IMR-90 (cell line): ENCODE measurements around the gene CRYBG2. TPM values are rescaled to one million over a fixed set of nuclear protein-coding genes. Genes with fewer than 3 reads are reported as not detected.

Source experiments
- ATAC-seq: fragments of 200-7000 bp; cut with Tn5 transposase; 2 replicates; pipeline ENCODE4 v1.9.1; 2020; ENCODE audit warnings: low read depth, mild to moderate bottlenecking, moderate library complexity
- BruUV-seq: library from RNA; stranded (reverse); fragments of 400-500 nt; replicated peaks from 2 replicates; lab custom pipeline; 2021; lab: Mats Ljungman, UMichigan
- CTCF ChIA-PET: fragments of 300-600 bp; formaldehyde crosslinking; extraction: SDS; loops from one replicate; lab custom pipeline; 2021; ENCODE audit warnings: antibody characterized with exemption; lab: Yijun Ruan, JAX
- POLR2A ChIA-PET: fragments of 300-600 bp; sonication (Branson Sonifier 250); formaldehyde crosslinking; loops from one replicate; lab custom pipeline; 2022; ENCODE audit warnings: antibody characterized with exemption; ENCODE audit not compliant: unreplicated experiment; lab: Charles Lee
- DNase-seq: peaks from one replicate; pipeline ENCODE4 v3.0.0; 2013
- H2AFZ ChIP-seq: replicated peaks from 2 replicates; pipeline ENCODE3; 2013; ENCODE audit warnings: low read length, mild to moderate bottlenecking; ENCODE audit not compliant: poor library complexity
- H2AK5ac ChIP-seq: 2 replicates; pipeline ENCODE4 v1.6.1; 2013; ENCODE audit warnings: low read depth, low read length, inconsistent platforms
- H2AK9ac ChIP-seq: replicated peaks from 2 replicates; pipeline ENCODE3; 2013; ENCODE audit warnings: mild to moderate bottlenecking, low read depth, low read length, moderate library complexity; ENCODE audit not compliant: poor library complexity
- H2BK120ac ChIP-seq: 2 replicates; pipeline ENCODE4 v1.6.1; 2013; ENCODE audit warnings: low read depth, low read length, inconsistent platforms
- H2BK15ac ChIP-seq: 3 replicates; pipeline ENCODE4 v1.6.1; 2013; ENCODE audit warnings: low read depth, low read length, inconsistent platforms
- H2BK20ac ChIP-seq: 2 replicates; pipeline ENCODE4 v1.6.1; 2013; ENCODE audit warnings: low read depth, mild to moderate bottlenecking, inconsistent platforms, low read length, moderate library complexity
- H2BK5ac ChIP-seq: 2 replicates; pipeline ENCODE4 v1.6.1; 2013; ENCODE audit warnings: mild to moderate bottlenecking, low read depth, low read length, inconsistent platforms; ENCODE audit not compliant: poor library complexity, severe bottlenecking
- H3K14ac ChIP-seq: replicated peaks from 2 replicates; pipeline ENCODE4 v1.6.1; 2013; ENCODE audit warnings: low read depth, low read length, inconsistent platforms
- H3K18ac ChIP-seq: 2 replicates; pipeline ENCODE4 v1.6.1; 2013; ENCODE audit warnings: low read depth, low read length, control low read depth
- H3K23ac ChIP-seq: 2 replicates; pipeline ENCODE4 v1.6.1; 2013; ENCODE audit warnings: low read depth, low read length, inconsistent platforms
- H3K27ac ChIP-seq: 2 replicates; pipeline ENCODE4 v1.5.1; 2013; ENCODE audit warnings: mild to moderate bottlenecking, control low read depth, low read length; ENCODE audit not compliant: insufficient read depth
- H3K27me3 ChIP-seq: 2 replicates; pipeline ENCODE4 v1.6.1; 2013; ENCODE audit warnings: low read length; ENCODE audit not compliant: control insufficient read depth, insufficient read depth
- H3K36me3 ChIP-seq: 2 replicates; pipeline ENCODE4 v1.6.1; 2013; ENCODE audit warnings: low read length, mixed read lengths; ENCODE audit not compliant: control insufficient read depth, insufficient read depth
- H3K4ac ChIP-seq: 2 replicates; pipeline ENCODE4 v1.6.1; 2013; ENCODE audit warnings: low read depth, low read length, inconsistent platforms
- H3K4me1 ChIP-seq: 2 replicates; pipeline ENCODE4 v1.6.1; 2013; ENCODE audit warnings: low read length, mixed read lengths; ENCODE audit not compliant: control insufficient read depth, insufficient read depth
- H3K4me2 ChIP-seq: 2 replicates; pipeline ENCODE4 v1.6.1; 2013; ENCODE audit warnings: low read depth, mild to moderate bottlenecking, control low read depth, low read length, moderate library complexity
- H3K4me3 ChIP-seq: 2 replicates; pipeline ENCODE4 v1.5.1; 2013; ENCODE audit warnings: low read depth, mild to moderate bottlenecking, control low read depth, low read length, moderate library complexity; ENCODE audit not compliant: insufficient read depth
- H3K56ac ChIP-seq: 2 replicates; pipeline ENCODE4 v1.6.1; 2013; ENCODE audit warnings: low read length, inconsistent platforms; ENCODE audit not compliant: insufficient read depth; ENCODE audit errors: extremely low read depth
- H3K79me1 ChIP-seq, 2 experiments: 2 replicates each; pipeline ENCODE4 v1.6.1; 2013; ENCODE audit warnings: low read length in 2 of 2, inconsistent platforms in 1 of 2, low read depth in 1 of 2
- H3K9ac ChIP-seq: 2 replicates; pipeline ENCODE4 v1.6.1; 2013; ENCODE audit warnings: low read depth, low read length, control low read depth
- H3K9me1 ChIP-seq: 2 replicates; pipeline ENCODE4 v1.6.1; 2013; ENCODE audit warnings: low read length, inconsistent platforms; ENCODE audit not compliant: insufficient read depth
- H3K9me3 ChIP-seq: 2 replicates; pipeline ENCODE4 v1.6.1; 2013; ENCODE audit warnings: low read length; ENCODE audit not compliant: control insufficient read depth, insufficient read depth
- H4K20me1 ChIP-seq: 2 replicates; pipeline ENCODE4 v1.6.1; 2013; ENCODE audit warnings: low read length, inconsistent platforms; ENCODE audit not compliant: insufficient read depth
- H4K5ac ChIP-seq: 2 replicates; pipeline ENCODE4 v1.6.1; 2013; ENCODE audit warnings: mild to moderate bottlenecking, low read depth, low read length, control low read depth
- H4K8ac ChIP-seq, 2 experiments: 2 replicates each; pipeline ENCODE4 v1.6.1; 2013; ENCODE audit warnings: low read depth in 2 of 2, low read length in 2 of 2, control low read depth in 1 of 2, inconsistent platforms in 1 of 2
- H4K91ac ChIP-seq: 2 replicates; pipeline ENCODE4 v1.6.1; 2013; ENCODE audit warnings: low read depth, low read length, inconsistent platforms; ENCODE audit not compliant: insufficient read depth
- BHLHE40 ChIP-seq: fragments of 150-350 bp; IDR thresholded peaks from 2 replicates; pipeline ENCODE4 v1.6.1; 2016; ENCODE audit warnings: mild to moderate bottlenecking, low read depth, low read length
- CEBPB ChIP-seq: IDR thresholded peaks from 2 replicates; pipeline ENCODE4 v1.6.1; 2012; ENCODE audit warnings: low read depth, low read length, improper control_type of control experiment
- CHD1 ChIP-seq: IDR thresholded peaks from 2 replicates; pipeline ENCODE4 v1.6.1; 2012; ENCODE audit warnings: low read depth, low read length, improper control_type of control experiment
- FOS ChIP-seq: fragments of 150-350 bp; IDR thresholded peaks from 2 replicates; pipeline ENCODE4 v1.6.1; 2016; ENCODE audit warnings: low read depth, low read length
- MAFK ChIP-seq: IDR thresholded peaks from 2 replicates; pipeline ENCODE4 v1.6.1; 2012; ENCODE audit warnings: low read depth, low read length, improper control_type of control experiment
- MAZ ChIP-seq: IDR thresholded peaks from 2 replicates; pipeline ENCODE4 v1.6.1; 2012; ENCODE audit warnings: low read depth, mild to moderate bottlenecking, low read length, improper control_type of control experiment, moderate library complexity, borderline replicate concordance
- MXI1 ChIP-seq: IDR thresholded peaks from 2 replicates; pipeline ENCODE4 v1.6.1; 2012; ENCODE audit warnings: low read depth, mild to moderate bottlenecking, low read length, moderate library complexity, borderline replicate concordance
- NFE2L2 ChIP-seq: fragments of 150-350 bp; IDR thresholded peaks from 2 replicates; pipeline ENCODE4 v1.6.1; 2016; ENCODE audit warnings: low read depth, mild to moderate bottlenecking, low read length
- POLR2A ChIP-seq: IDR thresholded peaks from 2 replicates; pipeline ENCODE4 v1.6.1; 2012; ENCODE audit warnings: mild to moderate bottlenecking, low read depth, low read length
- RAD21 ChIP-seq: IDR thresholded peaks from 2 replicates; pipeline ENCODE4 v1.6.1; 2012; ENCODE audit warnings: low read length, improper control_type of control experiment
- RCOR1 ChIP-seq: IDR thresholded peaks from 2 replicates; pipeline ENCODE4 v1.6.1; 2012; ENCODE audit warnings: mild to moderate bottlenecking, low read length, improper control_type of control experiment; ENCODE audit not compliant: insufficient replicate concordance
- RFX5 ChIP-seq: IDR thresholded peaks from 2 replicates; pipeline ENCODE4 v1.8.0; 2012; ENCODE audit warnings: low read depth, mild to moderate bottlenecking, low read length, moderate library complexity
- SMC3 ChIP-seq: fragments of 150-350 bp; IDR thresholded peaks from 2 replicates; pipeline ENCODE4 v1.6.1; 2016; ENCODE audit warnings: low read depth, mild to moderate bottlenecking, antibody characterized with exemption, low read length, moderate library complexity
- whole genome bisulfite sequencing, 2 experiments: methylation state at CpG; one replicate each; pipeline versions ENCODE4 v1.1.5 to v1.1.7; 2013; ENCODE audit warnings: missing lambda C conversion rate in 2 of 2; ENCODE audit not compliant: insufficient read length in 1 of 2; ENCODE audit errors: extremely low coverage in 2 of 2; 5-methylcytosine and 5-hydroxymethylcytosine counted together
- dilution Hi-C: fragments of 300-500 bp; cut with HindIII; formaldehyde crosslinking; loops from one replicate; pipeline ENCODE4 v1.14.3; 2018; ENCODE audit warnings: low sequenced_read_pairs; ENCODE audit not compliant: unreplicated experiment
- in situ Hi-C: fragments of 300-500 bp; cut with MboI; formaldehyde crosslinking; loops from 3 replicates; pipeline ENCODE4 v1.14.3; 2019; ENCODE audit warnings: low sequenced_read_pairs, inconsistent platforms, mixed read lengths
- intact Hi-C: fragments of 100-400 bp; cut with micrococcal nuclease; formaldehyde crosslinking; loops from 2 replicates; pipeline ENCODE4 v1.10.0; 2022
- polyA plus RNA-seq, 3 experiments: library from polyadenylated mRNA; depleted of rRNA; stranded (reverse); fragments of >200 nt; gene quantifications; 2 replicates each; pipeline ENCODE4 v1.2.3, GENCODE V29; 2012; ENCODE audit warnings: low replicate concordance in 1 of 3
- total RNA-seq: library from RNA; depleted of rRNA; stranded (reverse); fragments of >200 nt; gene quantifications from 2 replicates; pipeline ENCODE4 v1.2.3, GENCODE V29; 2012
- TF ChIP-seq, protein P1 (sequence below): conservative IDR thresholded peaks from 2 replicates; pipeline ENCODE4 v1.5.1; 2012; ENCODE audit warnings: mild to moderate bottlenecking, low read depth, low read length, improper control_type of control experiment
- TF ChIP-seq, protein P2 (sequence below): fragments of 150-350 bp; IDR thresholded peaks from 2 replicates; pipeline ENCODE4 v1.6.1; 2017; ENCODE audit warnings: mild to moderate bottlenecking, antibody characterized with exemption, low read length, low read depth
- TF ChIP-seq, protein P3 (sequence below): fragments of 150-350 bp; IDR thresholded peaks from 2 replicates; pipeline ENCODE4 v1.6.1; 2016; ENCODE audit warnings: low read depth, mild to moderate bottlenecking, low read length, moderate library complexity, borderline replicate concordance

The CRYBG2 gene
- total and polyA plus RNA-seq, 2 of the 4 experiments (the other 2 are of a cell fraction) = not detected

DNA sequence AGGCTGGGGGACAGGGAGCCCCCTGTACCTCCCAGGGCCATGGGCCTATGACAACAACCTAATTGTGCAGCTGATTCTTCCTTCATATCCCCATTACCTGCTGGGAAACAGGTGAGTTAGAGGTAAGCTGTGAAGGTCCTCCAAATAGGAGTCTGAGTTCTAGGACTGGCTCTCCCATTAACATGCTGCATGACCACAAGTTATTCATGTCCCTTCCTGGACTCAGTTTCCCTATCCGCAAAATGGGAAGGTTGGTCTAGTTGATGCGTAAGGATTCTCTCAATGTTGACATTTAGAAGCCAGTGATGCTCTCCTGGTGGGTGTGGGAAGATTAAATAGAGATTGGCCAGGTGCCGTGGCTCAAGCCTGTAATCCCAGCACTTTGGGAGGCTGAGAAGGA lies 14.6 kb upstream of the CRYBG2 start:
- H2BK120ac ChIP-seq = no peak overlapping the region
- intact Hi-C loops = no loop called here
- no peak overlapping the region for H4K91ac ChIP-seq
- H2AK5ac ChIP-seq = no peak overlapping the region
- no peak overlapping the region for H3K14ac ChIP-seq
- no peak overlapping the region for H3K9ac ChIP-seq
- no peak overlapping the region for H4K5ac ChIP-seq
- no TSS peak for BruUV-seq
- no peaks in the 10 kb centered on the region for H3K4me1 ChIP-seq
- H3K79me1 ChIP-seq = no peaks in the 10 kb centered on the region
- H3K27me3 ChIP-seq = peaks cover 32% of the 10 kb centered on the region
- in situ Hi-C loops = no loop called here
- DNase-seq (no peak), ATAC-seq (no peak)
- dilution Hi-C loops = no loop called here
- H3K23ac ChIP-seq = no peak overlapping the region
- peaks cover 5% of the 10 kb centered on the region for H3K9me3 ChIP-seq
- H3K4ac ChIP-seq = no peak overlapping the region
- H2BK20ac ChIP-seq = no peak overlapping the region
- no peak overlapping the region for H3K27ac ChIP-seq
- H2BK5ac ChIP-seq = no peak overlapping the region
- 90% methylated on average over 2 of the region's 3 CpGs; no CpG with 5 or more reads in 1 of the 2 experiments for WGBS, 2 experiments
- H3K56ac ChIP-seq = no peak overlapping the region
- no peak overlapping the region for H3K18ac ChIP-seq
- no peak for TF ChIP-seq SMC3
- TF ChIP-seq POLR2A = no peak
- TF ChIP-seq RAD21 = no peak
- no peak for TF ChIP-seq NFE2L2
- TF ChIP-seq BHLHE40 = no peak
- no peak for TF ChIP-seq RCOR1
- no peak for TF ChIP-seq CHD1
- TF ChIP-seq RFX5 = no peak
- TF ChIP-seq, protein P1, sequence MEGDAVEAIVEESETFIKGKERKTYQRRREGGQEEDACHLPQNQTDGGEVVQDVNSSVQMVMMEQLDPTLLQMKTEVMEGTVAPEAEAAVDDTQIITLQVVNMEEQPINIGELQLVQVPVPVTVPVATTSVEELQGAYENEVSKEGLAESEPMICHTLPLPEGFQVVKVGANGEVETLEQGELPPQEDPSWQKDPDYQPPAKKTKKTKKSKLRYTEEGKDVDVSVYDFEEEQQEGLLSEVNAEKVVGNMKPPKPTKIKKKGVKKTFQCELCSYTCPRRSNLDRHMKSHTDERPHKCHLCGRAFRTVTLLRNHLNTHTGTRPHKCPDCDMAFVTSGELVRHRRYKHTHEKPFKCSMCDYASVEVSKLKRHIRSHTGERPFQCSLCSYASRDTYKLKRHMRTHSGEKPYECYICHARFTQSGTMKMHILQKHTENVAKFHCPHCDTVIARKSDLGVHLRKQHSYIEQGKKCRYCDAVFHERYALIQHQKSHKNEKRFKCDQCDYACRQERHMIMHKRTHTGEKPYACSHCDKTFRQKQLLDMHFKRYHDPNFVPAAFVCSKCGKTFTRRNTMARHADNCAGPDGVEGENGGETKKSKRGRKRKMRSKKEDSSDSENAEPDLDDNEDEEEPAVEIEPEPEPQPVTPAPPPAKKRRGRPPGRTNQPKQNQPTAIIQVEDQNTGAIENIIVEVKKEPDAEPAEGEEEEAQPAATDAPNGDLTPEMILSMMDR = no peak
- TF ChIP-seq CEBPB = no peak
- no peak for TF ChIP-seq MXI1
- TF ChIP-seq, protein P2, sequence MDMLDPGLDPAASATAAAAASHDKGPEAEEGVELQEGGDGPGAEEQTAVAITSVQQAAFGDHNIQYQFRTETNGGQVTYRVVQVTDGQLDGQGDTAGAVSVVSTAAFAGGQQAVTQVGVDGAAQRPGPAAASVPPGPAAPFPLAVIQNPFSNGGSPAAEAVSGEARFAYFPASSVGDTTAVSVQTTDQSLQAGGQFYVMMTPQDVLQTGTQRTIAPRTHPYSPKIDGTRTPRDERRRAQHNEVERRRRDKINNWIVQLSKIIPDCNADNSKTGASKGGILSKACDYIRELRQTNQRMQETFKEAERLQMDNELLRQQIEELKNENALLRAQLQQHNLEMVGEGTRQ = no peak
- no peak for TF ChIP-seq MAFK
- TF ChIP-seq, protein P3, sequence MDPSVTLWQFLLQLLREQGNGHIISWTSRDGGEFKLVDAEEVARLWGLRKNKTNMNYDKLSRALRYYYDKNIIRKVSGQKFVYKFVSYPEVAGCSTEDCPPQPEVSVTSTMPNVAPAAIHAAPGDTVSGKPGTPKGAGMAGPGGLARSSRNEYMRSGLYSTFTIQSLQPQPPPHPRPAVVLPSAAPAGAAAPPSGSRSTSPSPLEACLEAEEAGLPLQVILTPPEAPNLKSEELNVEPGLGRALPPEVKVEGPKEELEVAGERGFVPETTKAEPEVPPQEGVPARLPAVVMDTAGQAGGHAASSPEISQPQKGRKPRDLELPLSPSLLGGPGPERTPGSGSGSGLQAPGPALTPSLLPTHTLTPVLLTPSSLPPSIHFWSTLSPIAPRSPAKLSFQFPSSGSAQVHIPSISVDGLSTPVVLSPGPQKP = no peak
- no peak for TF ChIP-seq FOS
- no peak for TF ChIP-seq MAZ
- no peak overlapping the region for H3K4me2 ChIP-seq
- no peaks in the 10 kb centered on the region for H4K20me1 ChIP-seq
- CTCF ChIA-PET = no interaction called here
- H4K8ac ChIP-seq = no peak overlapping the region
- POLR2A ChIA-PET = no interaction called here
- no peak overlapping the region for H3K4me3 ChIP-seq
- H2AFZ ChIP-seq = no peak overlapping the region
- no peaks in the 10 kb centered on the region for H3K9me1 ChIP-seq
- H3K36me3 ChIP-seq = no peaks in the 10 kb centered on the region
- H2AK9ac ChIP-seq = no peak overlapping the region
- no peak overlapping the region for H2BK15ac ChIP-seq
